Mononuclear cell (primary cell): Measurements from ENCODE around the gene EPB41L3. TPM values are rescaled to one million over a fixed set of nuclear protein-coding genes. Genes with fewer than 3 reads are reported as not detected.

Experiments used
- H3K27me3 ChIP-seq: 2 replicates; pipeline ENCODE4 v1.6.0; 2011; ENCODE audit warnings: low read length, control low read depth; ENCODE audit not compliant: insufficient read depth
- H3K4me1 ChIP-seq: 2 replicates; pipeline ENCODE4 v1.5.1; 2011; ENCODE audit warnings: mild to moderate bottlenecking, low read length, control low read depth; ENCODE audit not compliant: insufficient read depth
- H3K4me3 ChIP-seq: 2 replicates; pipeline ENCODE4 v1.5.1; 2011; ENCODE audit warnings: mild to moderate bottlenecking, low read length, moderate library complexity
- H3K9me3 ChIP-seq: 2 replicates; pipeline ENCODE4 v1.5.1; 2011; ENCODE audit warnings: low read depth, mild to moderate bottlenecking, control low read depth, low read length
- total RNA-seq: library from RNA; depleted of rRNA; stranded (reverse); fragments of >200 nt; gene quantifications from one replicate; pipeline ENCODE4 v1.2.3, GENCODE V29; 2012

Gene EPB41L3
- total RNA-seq, 1 donor = 24.9 TPM

DNA sequence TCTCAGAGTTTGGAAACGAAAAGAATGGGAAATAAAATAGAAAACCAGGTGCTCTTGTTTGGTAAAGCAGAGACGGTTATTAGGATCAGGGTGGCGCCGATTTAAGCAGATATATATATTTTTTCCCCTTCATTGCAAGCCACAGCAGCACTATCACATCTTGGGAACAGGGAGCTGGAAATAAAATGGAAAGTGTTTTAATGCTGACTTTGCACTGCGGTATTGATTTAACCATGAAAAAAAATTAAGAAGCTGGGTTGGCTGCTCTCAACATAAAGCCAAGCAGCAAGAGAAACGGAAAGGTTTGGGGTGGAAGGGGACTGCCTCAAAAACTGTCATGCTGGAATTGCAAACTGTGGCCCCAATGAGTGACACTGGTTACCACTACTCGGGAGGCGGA lies 145.5 kb downstream of the EPB41L3 start:
- no peaks in the 10 kb centered on the region for H3K27me3 ChIP-seq
- H3K9me3 ChIP-seq = no peaks in the 10 kb centered on the region
- no peaks in the 10 kb centered on the region for H3K4me1 ChIP-seq
- H3K4me3 ChIP-seq = no peak overlapping the region

DNA sequence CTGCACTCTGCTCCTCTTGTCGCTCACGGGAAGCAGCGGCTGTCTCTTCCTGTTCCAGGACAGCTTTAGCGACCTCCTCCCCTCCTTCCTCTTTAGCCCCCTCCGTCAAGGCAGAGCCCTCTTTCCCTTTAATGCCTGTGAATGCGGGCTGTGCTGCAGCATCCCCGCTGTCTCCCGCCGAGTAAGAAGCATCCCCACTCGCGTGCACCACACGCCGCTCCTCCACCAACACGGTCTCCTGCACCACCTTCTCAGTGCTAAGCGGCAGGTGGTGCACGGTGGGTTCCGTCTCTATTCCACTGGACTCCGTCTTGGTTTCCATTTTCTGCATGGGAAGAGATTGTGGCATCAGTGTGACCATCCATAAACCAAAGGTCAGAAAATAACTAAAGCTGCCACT lies 146.7 kb downstream of the EPB41L3 start:
- H3K27me3 ChIP-seq = no peaks in the 10 kb centered on the region
- H3K4me1 ChIP-seq = no peaks in the 10 kb centered on the region
- no peak overlapping the region for H3K4me3 ChIP-seq
- no peaks in the 10 kb centered on the region for H3K9me3 ChIP-seq

DNA sequence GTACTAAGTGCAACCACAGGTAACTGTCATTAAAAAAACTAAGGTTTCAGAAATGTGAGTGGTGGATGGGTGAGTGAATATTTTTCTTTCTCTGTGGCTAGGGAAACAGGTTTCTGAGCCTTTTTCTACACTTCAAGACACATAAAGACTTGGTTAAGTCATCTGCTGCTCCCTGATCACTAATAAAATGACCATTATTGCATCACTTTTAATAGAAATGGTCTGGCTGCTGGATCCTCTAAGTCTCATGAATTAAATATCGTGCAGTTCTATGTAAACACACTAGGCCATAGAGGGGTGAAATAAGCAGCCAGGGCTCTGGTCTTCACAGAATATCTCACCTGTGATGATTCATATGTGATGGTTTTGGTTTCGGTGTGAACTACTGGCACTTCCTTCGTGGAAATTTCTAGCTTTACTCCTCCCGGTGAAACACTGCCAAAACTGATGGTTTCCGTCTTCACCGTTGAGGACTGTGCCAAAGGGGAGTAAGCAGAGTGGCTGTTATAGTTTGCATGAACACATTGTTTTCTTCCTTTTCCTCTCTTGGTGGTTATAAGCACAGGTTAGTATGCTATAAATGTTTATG lies 147.8 kb downstream of the EPB41L3 start:
- H3K27me3 ChIP-seq = no peaks in the 10 kb centered on the region
- no peaks in the 10 kb centered on the region for H3K4me1 ChIP-seq
- no peaks in the 10 kb centered on the region for H3K9me3 ChIP-seq
- no peak overlapping the region for H3K4me3 ChIP-seq

DNA sequence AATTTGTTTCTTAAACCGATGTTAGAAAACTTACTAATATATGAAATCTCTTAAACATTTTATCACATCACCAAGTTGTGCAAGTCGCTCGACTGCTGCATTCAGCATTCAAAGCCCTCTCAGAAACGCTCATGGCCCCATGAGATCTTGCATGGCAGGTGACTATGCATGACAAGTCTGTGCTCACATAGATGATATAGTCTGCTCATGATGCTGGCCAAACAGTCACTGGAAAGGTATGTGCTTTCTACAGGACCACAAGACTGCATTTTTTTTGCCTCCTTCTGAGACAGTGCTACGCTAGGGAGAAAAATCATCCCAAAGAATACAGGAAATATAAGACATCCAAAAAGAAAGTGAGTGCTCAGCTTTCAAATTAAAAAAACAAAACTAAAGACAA lies 150.0 kb downstream of the EPB41L3 start:
- no peaks in the 10 kb centered on the region for H3K4me1 ChIP-seq
- no peak overlapping the region for H3K4me3 ChIP-seq
- no peaks in the 10 kb centered on the region for H3K27me3 ChIP-seq
- no peaks in the 10 kb centered on the region for H3K9me3 ChIP-seq

DNA sequence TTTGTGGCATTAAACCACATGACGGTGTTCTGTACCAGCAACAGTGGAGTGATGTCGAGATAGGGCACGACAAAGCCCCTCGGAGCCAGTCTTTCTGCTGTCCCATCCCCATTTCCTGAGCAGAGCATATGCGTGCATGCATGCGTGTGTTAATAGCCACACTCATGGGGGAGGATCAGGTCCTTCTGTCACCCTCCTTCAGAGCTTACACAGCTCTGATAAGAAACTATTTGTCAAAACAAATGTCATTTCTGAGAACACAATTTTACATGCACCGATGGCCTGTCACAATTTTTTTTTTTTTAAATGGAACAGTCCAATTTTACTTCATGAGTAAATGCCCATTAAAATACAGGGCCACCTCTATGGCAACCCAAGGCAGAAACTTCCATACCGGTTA lies 152.4 kb downstream of the EPB41L3 start:
- Histone ChIP-seq H3K4me1 (no peaks in the 10 kb centered on the region), H3K27me3 (no peaks in the 10 kb centered on the region), H3K4me3 (no peak overlapping the region), H3K9me3 (no peaks in the 10 kb centered on the region)

DNA sequence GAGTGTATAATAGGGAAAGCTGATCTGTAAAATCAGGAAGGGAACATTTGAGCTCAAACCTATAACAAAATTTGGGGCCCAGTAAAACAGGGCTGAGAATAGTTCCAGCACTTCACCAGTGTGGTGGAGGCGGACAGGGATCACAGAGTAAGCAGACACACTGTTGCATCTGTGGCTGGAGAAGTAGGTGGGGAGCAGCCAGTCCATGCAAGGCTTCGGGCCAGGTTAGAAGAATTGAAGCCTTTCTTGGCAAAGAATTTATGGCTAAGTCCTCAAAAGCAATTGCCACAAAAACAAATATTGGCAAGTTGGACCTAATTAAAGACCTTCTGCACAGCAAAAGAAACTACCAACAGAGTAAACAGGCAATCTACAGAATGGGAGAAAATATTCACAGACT lies 154.4 kb downstream of the EPB41L3 start:
- H3K9me3 ChIP-seq = no peaks in the 10 kb centered on the region
- H3K4me1 ChIP-seq = no peaks in the 10 kb centered on the region
- no peak overlapping the region for H3K4me3 ChIP-seq
- no peaks in the 10 kb centered on the region for H3K27me3 ChIP-seq

DNA sequence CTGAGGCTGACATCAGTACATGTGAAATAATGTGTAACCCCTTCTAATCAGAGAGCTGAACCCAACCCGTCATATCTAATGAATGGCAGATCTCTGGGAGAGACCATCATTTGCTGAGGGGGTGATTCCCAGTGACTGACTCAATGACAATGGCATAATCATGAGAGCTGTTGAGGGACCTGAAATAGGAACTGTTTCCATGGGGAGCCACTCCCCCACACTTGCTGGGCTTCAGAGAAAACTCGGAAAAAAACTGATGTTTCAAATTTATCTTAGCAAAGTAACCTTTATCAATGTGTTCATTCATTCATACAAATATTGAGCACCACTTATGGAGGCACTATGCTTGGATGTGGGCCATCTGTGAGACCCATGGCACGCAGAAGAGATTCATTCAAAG lies 154.9 kb downstream of the EPB41L3 start:
- no peaks in the 10 kb centered on the region for H3K9me3 ChIP-seq
- H3K27me3 ChIP-seq = no peaks in the 10 kb centered on the region
- H3K4me3 ChIP-seq = no peak overlapping the region
- no peaks in the 10 kb centered on the region for H3K4me1 ChIP-seq

DNA sequence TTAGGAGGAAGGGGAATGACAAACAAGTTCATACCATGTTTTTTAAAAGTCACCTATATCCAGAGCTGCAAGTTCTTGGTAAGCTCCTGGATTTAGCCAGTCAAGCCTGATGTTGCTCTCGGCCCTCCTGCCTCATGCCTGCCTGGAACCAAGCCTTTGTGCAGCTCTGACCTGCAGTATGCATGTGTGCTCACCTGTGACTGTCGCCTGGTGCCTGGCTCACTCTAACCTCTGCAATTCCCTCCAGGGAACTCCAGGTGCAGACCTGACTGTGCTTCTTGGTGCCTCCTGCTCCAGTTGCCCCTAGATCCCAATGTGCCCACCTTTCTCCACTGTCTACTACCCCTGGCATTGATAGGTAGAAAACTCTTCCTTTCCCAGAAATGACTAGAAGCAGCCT lies 163.2 kb downstream of the EPB41L3 start:
- Histone ChIP-seq H3K27me3 (no peaks in the 10 kb centered on the region), H3K4me1 (no peaks in the 10 kb centered on the region), H3K4me3 (no peak overlapping the region), H3K9me3 (no peaks in the 10 kb centered on the region)

DNA sequence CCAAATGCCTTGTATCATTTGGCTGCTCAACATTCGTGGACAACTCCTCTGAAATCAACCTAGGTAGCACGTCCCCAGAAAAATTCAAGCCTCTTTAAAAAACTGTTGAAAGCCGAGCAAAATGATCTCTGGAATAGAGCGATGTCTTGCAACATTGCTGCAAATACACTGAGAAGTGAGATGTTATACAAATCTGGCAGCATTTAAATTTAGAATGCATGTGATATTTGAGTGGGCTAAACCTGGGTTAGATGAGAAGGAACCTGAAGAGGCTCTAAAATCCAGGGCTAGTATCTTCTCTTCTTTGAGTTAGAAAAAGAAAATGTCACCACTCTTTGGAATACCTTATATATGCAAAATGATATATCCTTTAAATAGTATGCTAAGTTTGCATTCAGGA lies 166.8 kb downstream of the EPB41L3 start:
- Histone ChIP-seq H3K4me3 (no peak overlapping the region), H3K27me3 (no peaks in the 10 kb centered on the region), H3K4me1 (no peaks in the 10 kb centered on the region), H3K9me3 (no peaks in the 10 kb centered on the region)

DNA sequence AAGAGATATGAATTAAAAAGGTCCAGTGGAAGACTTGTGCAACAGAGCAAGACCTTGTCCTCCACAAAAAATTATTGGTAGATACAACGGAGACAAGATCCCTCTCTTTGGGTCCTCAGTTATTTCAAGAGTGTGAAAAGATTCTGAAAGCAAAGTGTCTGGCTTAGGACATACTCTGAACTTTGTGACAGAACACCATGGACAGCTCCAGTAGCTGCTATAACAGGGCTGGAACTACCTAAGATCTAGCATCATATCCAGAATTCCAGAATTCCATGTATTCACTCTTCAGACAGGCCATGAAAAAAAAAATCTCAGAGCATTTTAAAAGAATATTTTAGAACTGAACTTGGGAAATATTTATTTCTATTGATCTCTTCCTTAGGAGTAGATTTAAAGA lies 173.5 kb downstream of the EPB41L3 start:
- H3K27me3 ChIP-seq = peaks cover 6% of the 10 kb centered on the region

DNA sequence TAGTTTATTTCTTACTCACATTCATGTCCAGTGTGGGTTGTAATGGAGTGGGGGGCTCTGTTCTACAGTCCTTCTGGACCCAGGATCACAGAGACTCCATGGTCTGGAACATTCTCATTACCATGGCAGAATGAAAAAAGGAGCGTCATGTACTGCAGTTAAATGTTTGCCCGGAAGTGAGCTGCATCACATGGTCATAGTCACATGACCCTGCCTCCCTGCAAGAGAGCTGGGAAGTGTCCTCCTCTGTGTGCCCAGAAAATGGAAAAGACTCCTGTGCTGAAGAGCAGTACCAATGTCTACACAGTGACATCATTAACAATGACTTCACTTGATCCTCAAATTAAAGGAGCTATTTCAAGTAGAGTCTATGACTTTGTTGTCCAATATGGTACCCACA lies 174.3 kb downstream of the EPB41L3 start:
- H3K4me1 ChIP-seq = no peaks in the 10 kb centered on the region
- H3K27me3 ChIP-seq = peaks cover 6% of the 10 kb centered on the region
- H3K4me3 ChIP-seq = no peak overlapping the region
- H3K9me3 ChIP-seq = no peaks in the 10 kb centered on the region

More for the DNA sequence above, 173.5 kb downstream of the EPB41L3 start:
- no peaks in the 10 kb centered on the region for H3K9me3 ChIP-seq
- H3K4me3 ChIP-seq = no peak overlapping the region
- no peaks in the 10 kb centered on the region for H3K4me1 ChIP-seq

DNA sequence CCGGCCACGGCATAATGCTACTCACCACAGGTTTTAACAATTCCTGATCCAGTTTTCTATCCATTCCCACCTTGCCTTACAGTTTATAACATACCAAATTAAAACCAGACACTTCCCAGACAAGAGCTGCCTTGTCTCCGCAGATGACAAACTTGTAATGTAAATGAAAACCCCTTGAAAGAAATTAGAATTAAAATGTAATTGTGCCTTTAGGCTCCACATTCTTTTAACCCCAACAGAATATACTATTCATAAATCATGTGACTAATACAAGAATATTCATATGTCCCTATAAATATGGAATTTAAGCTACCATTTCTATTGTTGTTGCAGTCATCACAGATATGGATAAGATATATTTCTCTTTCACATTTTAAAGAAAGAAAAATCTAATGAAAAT lies 178.4 kb downstream of the EPB41L3 start:
- Histone ChIP-seq H3K4me1 (no peaks in the 10 kb centered on the region), H3K4me3 (no peak overlapping the region), H3K27me3 (peaks cover 6% of the 10 kb centered on the region), H3K9me3 (no peaks in the 10 kb centered on the region)

DNA sequence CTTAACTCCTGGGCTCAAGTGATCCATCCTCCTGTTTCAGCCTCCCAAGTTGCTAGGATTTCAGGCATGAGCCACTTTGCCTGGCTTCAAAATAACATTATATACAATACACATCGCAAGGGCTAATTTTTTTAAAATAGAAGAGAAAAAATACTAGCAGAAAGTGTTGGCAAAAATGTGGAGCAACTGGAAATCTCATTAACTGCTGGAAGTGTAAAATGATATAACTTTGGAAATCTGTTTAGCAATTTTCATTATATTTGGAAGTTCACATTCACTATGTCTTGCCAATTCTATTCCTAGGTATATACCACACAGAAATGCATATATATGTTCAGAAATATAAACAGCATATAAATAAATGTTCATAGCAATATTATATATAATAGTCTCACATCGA lies 193.2 kb downstream of the EPB41L3 start:
- Histone ChIP-seq H3K4me1 (no peaks in the 10 kb centered on the region), H3K4me3 (no peak overlapping the region), H3K27me3 (no peaks in the 10 kb centered on the region), H3K9me3 (peaks cover 36% of the 10 kb centered on the region)

Other genes with a start within 250 kb of the EPB41L3 start
- 28.7 TPM for gene ZBTB14, start 248.3 kb downstream of the EPB41L3 start, total RNA-seq